Hematopoietic multipotent progenitor cell treated with erythropoietin and hydrocortisone succinate and interleukin-3 and kit ligand, for 15 days (in vitro differentiated cells): ENCODE measurements around the gene IL15RA.
A peak's percentile ranks its signal among the peaks of the same experiment; 100 is the strongest.

Source experiments
- DNase-seq: peaks from one replicate; pipeline ENCODE4 v3.0.0-alpha.2; 2015; ENCODE audit warnings: low spot score

IL15RA gene

DNA sequence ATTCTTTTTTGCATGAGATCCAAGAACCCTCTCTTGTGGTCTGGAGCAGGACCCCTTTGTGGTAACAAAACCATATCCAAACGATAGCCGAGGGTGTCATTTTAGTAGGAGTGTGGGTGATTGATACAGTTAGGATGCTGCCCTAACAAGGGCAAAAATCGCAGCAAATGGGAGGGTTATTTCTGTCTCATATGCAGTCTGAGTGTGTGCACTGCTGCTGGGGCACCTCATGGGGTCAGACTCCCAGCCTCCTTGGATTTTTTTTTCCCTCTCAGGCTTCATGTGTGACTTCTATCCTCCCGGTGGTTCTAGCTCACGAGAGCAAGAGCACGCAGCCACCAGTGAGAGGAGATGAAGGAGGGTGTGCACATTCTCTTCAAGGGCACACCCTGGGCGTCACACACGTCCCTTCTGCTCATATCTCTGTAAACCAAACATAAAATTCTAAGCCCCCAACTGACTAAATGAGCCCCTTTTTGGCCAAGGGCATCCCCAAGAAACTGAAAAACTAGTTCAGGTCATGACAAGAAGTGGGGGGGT, 28.6 kb upstream of the IL15RA start:
- peak; percentile 86 for DNase-seq

DNA sequence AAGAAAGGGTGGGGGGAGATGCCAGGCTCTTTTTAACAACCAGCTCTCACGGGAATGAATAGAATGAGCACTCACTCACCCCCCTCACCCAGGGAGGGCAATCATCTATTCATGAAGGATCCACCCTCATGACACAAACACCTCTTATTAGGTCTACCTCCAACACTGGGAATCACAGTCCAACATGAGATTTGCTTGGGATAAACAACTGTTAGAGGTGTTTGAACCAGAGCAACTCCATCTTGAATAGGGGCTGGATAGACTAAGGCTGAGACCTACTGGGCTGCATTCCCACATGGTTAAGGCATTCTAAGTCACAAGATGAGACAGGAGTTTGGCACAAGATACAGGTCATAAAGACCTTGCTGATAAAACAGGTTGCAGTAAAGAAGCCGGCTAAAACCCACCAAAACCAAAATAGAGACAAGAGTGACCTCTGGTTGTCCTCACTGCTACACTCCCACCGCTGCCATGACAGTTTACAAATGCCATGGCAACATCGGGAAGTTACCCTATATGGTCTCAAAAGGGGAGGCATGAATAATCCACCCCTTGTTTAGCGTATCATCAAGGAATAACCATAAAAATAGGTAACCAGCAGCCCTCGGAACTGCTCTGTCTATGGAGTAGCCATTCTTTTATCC, 27.9 kb upstream of the IL15RA start:
- peak; percentile 25 for DNase-seq

DNA sequence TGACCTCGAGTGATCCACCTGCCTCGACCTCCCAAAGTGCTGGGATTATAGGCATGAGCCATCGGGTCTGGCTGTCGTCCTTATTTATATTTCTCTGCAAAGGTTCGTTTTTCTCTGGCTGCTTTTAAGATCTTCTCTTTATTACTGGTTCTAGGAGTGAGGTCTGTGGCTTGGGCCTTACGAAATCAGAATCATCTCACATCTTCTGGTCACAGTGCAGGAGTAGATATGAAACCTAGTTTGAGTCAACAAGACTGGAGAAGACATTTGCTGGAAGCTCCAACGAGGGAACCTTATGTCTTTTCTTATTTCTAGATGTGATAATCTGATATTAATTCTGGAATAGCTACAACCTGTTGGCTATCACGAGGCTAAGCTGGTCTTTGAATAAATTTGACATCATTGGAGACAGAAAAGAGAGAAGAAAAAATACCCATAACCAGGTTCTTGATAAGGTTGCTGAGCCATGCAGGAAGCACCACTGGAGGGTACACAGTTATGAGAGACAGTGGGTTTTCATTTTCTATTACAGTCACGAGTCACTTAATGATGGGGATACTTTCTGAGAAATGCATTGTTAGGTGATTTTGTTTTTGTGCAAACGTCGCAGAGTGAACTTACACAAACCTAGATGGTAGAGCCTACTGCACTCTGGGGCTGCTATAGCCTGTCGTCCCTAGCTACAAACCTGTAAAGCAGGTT, 25.6 kb upstream of the IL15RA start:
- no peak for DNase-seq

GRCh38 chr10:5999440-6000165, 22.3 kb upstream of the IL15RA start:
- DNase-seq, result no peak

- no peak for DNase-seq
Measured at GRCh38 chr10:5996696-5997095, 19.4 kb upstream of the IL15RA start.

DNA sequence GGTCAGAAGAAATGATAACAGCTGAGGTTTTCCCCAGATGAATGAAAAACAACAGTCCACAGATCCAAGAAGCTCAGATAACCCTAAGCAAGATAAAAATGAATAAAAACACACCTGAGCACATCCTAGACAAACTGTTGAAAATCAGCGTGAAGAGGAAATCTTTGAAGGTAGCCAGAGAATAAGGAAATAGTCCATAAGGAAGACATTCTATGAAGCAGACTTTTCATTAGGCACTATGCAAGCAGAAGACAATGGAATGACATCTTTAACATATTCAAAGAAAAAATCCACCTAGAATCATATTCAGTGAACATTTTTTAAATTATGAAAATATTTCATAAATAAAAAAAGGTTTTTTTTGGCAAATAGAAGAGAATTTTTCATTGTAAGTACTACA, 15.1 kb upstream of the IL15RA start:
- no peak for DNase-seq

DNA sequence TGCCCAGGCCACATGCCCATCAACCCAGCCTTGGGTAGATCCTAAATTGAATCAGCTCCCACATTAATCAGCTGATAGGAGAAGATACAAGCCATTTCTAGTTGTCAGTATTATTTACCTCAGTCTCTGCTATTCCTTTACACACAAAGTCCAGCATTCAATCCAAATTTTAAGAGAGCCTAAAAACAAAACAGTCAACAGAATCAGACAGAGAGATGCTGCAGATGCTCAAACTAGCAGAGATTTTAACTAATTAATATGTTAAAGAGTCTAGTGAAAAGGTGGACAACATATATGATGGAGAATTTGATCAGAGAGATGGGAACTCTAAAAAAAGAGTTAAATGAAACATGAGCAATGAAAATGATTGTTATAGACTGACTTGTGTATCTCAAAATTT, 14.4 kb upstream of the IL15RA start:
- no peak for DNase-seq

DNA sequence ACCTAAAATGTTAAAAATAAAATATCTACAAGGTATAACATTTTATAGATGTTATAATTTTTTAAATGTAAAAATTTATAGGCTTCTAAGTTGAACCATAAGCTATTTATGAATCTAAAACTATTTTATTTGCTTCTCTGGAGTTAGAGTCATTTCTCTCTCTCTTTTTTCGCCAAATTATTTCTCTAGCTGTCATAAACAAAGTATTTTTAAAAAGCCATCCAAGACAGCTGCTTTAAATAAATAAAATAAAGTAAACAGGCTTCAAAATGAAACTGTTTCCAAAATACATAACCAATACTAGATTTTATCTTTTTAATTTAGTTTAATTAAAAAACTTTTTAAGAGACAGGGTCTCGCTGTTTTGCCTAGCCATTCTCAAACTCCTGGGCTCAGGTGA, 12.4 kb upstream of the IL15RA start:
- no peak for DNase-seq

GRCh38 chr10:5988336-5988920, 11.1 kb upstream of the IL15RA start:
- DNase-seq, result no peak

GRCh38 chr10:5987747-5988146, 10.4 kb upstream of the IL15RA start:
- DNase-seq, result peak; percentile 91

GRCh38 chr10:5985029-5985428, 7.7 kb upstream of the IL15RA start:
- DNase-seq, result no peak

DNA sequence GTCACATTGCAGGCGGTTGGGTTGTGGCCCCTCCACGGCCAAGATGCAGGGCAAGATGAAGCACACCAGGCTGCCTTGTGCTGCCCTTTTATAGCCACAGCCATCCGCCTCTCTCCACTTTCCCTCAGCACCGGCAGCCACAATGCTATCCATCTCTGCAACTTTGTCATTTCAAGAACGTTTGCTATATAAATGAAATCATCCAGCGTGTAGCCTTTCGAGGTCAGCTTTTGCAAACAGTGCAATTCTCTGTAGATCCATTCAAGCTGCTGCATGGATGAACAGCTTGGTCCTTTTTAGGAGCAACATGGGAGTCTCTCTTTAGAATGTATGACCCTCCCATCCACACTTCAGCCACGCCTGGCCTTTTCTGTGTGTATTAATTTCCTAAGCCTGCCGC, 6.4 kb upstream of the IL15RA start:
- DNase-seq, result no peak

GRCh38 chr10:5981529-5981928, 4.2 kb upstream of the IL15RA start:
- peak; percentile 67 for DNase-seq

GRCh38 chr10:5978230-5978489, 817 bp upstream of the IL15RA start:
- peak; percentile 32 for DNase-seq

DNA sequence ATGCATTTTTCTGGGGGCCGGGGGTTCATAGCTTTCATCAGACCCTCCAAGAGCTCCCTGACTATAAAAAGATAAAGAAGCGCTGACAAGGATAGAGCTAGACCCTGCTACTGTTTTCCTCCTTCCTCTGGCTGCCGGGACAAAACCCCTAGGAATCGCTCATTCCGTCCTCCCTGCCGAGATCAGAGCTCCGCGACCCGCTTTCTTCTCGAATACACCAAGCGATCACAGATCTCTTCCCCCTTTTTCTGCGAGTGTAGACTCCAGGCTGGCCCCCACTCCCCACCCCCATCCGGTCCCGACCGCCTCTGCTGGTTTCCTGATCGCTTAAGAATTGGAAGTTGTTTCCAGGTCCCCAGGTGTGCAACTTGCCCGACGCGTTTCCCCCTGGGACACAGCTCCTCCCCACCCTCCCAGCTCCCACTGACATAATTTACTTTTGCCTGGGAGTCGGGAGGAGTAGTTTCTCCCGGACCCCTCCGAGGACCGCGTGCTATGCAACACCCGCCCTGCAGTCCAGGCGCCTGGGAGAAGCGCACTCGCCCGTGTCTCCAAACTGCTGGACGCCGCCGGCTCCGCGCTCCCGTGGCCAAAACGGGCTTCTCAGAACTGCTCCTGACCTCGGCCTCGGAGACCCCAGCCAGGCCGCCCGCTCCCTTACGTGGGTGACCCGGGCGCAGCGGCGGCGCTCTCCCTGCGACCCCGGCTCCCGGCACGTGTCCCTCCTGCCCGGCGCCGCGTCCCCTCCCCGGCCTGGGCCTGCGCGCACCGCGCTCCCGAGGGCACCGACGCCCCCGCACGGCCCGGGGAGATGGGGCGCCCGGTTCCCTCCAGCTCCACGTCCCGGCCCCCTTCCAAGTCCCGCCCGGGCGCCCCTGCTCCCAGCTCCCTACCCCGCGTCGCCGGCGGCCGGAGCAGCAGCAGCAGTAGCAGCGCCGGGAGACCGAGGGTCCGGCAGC, 552 bp downstream of the IL15RA start:
- peak; percentile 61 for DNase-seq

DNA sequence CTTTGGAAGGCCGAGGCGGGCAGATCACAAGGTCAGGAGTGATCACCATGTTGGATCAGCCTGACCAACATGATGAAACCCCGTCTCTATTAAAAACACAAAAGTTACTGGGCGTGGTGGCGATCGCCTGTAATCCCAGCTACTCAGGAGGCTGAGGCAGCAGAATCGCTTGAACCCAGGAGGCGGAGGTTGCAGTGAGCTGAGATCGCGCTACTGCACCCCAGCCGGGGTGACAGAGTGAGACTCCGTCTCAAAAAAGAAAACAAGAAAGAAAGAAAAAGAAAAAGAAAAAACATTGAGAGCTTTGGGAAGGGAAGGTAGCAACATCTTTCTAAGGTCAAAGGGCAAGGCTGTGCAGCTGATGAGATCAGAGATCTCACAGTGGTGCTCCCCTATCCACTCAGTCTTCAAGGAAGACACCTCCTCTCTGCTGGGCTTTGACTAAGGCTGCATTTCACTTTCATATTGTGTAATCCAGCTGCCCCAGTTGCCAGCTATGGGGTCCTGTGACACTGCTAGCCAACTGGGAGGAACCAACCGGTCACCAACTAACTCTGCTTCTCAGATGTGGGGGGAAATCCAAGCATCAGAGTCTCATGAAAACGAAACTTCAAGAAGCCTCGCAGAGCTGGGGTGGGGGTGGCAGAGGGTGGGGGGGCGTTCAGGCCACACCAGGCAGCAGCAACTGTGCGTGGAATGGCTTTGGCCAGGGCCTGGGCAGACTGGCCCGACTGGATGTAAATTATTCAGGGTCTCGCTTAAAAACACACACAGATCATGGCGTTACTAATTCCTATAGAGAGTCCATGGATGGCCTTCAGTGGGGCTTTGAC, 1.5 kb downstream of the IL15RA start:
- peak; percentile 60 for DNase-seq

GRCh38 chr10:5973069-5973468, 4.3 kb downstream of the IL15RA start:
- DNase-seq, result no peak

DNA sequence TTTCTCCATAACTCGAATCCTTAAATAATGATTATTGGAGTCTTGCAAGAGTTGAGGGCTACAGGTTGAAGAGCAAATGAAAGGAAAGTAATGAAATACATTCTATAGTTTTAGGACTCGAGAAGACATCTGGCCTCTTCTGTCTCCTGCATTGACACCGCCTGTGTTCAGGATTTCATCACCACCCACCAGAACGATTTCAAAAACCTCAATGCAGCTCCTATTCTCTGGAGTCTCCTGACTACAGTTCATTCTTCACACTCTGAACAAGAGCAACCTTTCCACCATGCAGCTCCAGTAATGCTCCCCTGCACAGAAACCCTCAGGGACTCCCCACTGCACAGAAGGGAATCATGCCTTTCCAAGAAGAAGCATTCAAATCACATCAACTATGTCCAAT, 5.5 kb downstream of the IL15RA start:
- DNase-seq, result no peak

GRCh38 chr10:5971315-5971832, 6.0 kb downstream of the IL15RA start:
- peak; percentile 91 for DNase-seq

DNA sequence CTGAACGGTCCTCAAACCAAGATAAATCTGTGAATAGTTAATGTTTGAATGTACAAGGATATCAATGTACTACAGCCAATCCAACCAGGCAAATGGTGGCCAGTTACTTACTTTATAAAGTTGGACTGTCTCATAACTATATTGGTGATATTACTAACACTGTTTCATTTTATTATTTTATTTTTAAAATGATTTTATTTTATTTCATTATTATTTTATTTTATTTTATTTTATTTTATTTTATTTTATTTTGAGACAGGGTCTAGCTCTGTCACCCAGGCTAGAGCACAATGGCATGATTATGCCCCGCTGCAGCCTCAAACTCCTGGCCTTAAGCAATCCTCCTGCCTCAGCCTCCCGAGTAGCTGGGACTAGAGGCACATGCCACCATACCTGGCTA, 6.8 kb downstream of the IL15RA start:
- DNase-seq, result no peak

GRCh38 chr10:5970066-5970465, 7.3 kb downstream of the IL15RA start:
- no peak for DNase-seq
